Testis (tissue), 2 donors: ENCODE data around the gene TMEM42.

Experiments
- CTCF ChIP-seq, 3 experiments: fragments of 450-650 bp in 2 of 3; fragments of 200-600 bp in 1 of 3; sonication (generic) in 1 of 3; IDR thresholded peaks; one replicate each; pipeline ENCODE4 v1.5.1; 2016 to 2019; ENCODE audit warnings: antibody characterized with exemption in 3 of 3, mild to moderate bottlenecking in 2 of 3, moderate library complexity in 1 of 3
- POLR2A ChIP-seq: fragments of 450-650 bp; IDR thresholded peaks from one replicate; pipeline ENCODE4 v1.6.1; 2017; ENCODE audit warnings: antibody characterized with exemption, mild to moderate bottlenecking, moderate library complexity

GRCh38 chr3:44905446-44906157 is 43.9 kb downstream of the TMEM42 start:
- TF ChIP-seq CTCF (IDR thresholded peaks at IDR 0.05) (no peak), POLR2A (no peak)
